ENCODE measurements around the gene DNAJC17. TPM values are rescaled to one million over a fixed set of nuclear protein-coding genes. Genes with fewer than 3 reads are reported as not detected.

DNAJC17 gene
- polyA plus RNA-seq, 4 donors, result 33.8 to 42.6 (median 37.6) TPM

GRCh38 chr15:40767838-40768500, 39.3 kb downstream of the DNAJC17 start:
- DNase-seq (ENCODE audit: low read depth in 4 of 4, low spot score in 3 of 4), result no peak

GRCh38 chr15:40766906-40767837, 40.1 kb downstream of the DNAJC17 start:
- DNase-seq (ENCODE audit: low read depth in 4 of 4, low spot score in 3 of 4), result no peak

GRCh38 chr15:40766194-40766815, 41.0 kb downstream of the DNAJC17 start:
- DNase-seq (ENCODE audit: low read depth in 4 of 4, low spot score in 3 of 4), result no peak

- DNase-seq (ENCODE audit: low read depth in 4 of 4, low spot score in 3 of 4), result no peak
These were observed 42.6 kb downstream of the DNAJC17 start for GRCh38 chr15:40764629-40765103.

GRCh38 chr15:40763801-40764628, 43.3 kb downstream of the DNAJC17 start, which contains the start of gene GCHFR:
GCHFR (plus strand) TSS chr15:40764068; CDS start chr15:40764181, 113 bp downstream.
- peak in 2 of 4 donors; percentile 56 to 59 for DNase-seq (ENCODE audit: low read depth in 4 of 4, low spot score in 3 of 4)

- peak in 2 of 4 donors; percentile 65 to 70 for DNase-seq (ENCODE audit: low read depth in 4 of 4, low spot score in 3 of 4)
These were observed 44.1 kb downstream of the DNAJC17 start for GRCh38 chr15:40762919-40763800.

GRCh38 chr15:40759961-40760360, 47.3 kb downstream of the DNAJC17 start:
- no peak for DNase-seq (ENCODE audit: low read depth in 4 of 4, low spot score in 3 of 4)

- no peak for DNase-seq (ENCODE audit: low read depth in 4 of 4, low spot score in 3 of 4)
These were observed 50.3 kb downstream of the DNAJC17 start for GRCh38 chr15:40756938-40757337.

- DNase-seq (ENCODE audit: low read depth in 4 of 4, low spot score in 3 of 4), result no peak
These were observed 51.5 kb downstream of the DNAJC17 start for GRCh38 chr15:40755812-40756208.

- peak; percentile 88 to 93 (median 92) for DNase-seq (ENCODE audit: low read depth in 4 of 4, low spot score in 3 of 4)
These were observed 52.1 kb downstream of the DNAJC17 start, which contains the start of gene RMDN3 for GRCh38 chr15:40754883-40755811. RMDN3 (minus strand) TSS chr15:40755254; CDS start chr15:40754783, 471 bp downstream.

- DNase-seq (ENCODE audit: low read depth in 4 of 4, low spot score in 3 of 4), result no peak
These were observed 52.7 kb downstream of the DNAJC17 start for GRCh38 chr15:40754574-40754882.

- DNase-seq (ENCODE audit: low read depth in 4 of 4, low spot score in 3 of 4), result no peak
These were observed 55.5 kb downstream of the DNAJC17 start for GRCh38 chr15:40751745-40752144.

GRCh38 chr15:40750885-40751284, 56.4 kb downstream of the DNAJC17 start:
- no peak for DNase-seq (ENCODE audit: low read depth in 4 of 4, low spot score in 3 of 4)

GRCh38 chr15:40749151-40749630, 58.1 kb downstream of the DNAJC17 start:
- no peak for DNase-seq (ENCODE audit: low read depth in 4 of 4, low spot score in 3 of 4)

GRCh38 chr15:40747685-40748631, 59.3 kb downstream of the DNAJC17 start:
- no peak for DNase-seq (ENCODE audit: low read depth in 4 of 4, low spot score in 3 of 4)

GRCh38 chr15:40746916-40747418, 60.3 kb downstream of the DNAJC17 start:
- no peak for DNase-seq (ENCODE audit: low read depth in 4 of 4, low spot score in 3 of 4)

- no peak for DNase-seq (ENCODE audit: low read depth in 4 of 4, low spot score in 3 of 4)
These were observed 62.5 kb downstream of the DNAJC17 start for GRCh38 chr15:40744815-40745152.

All from left renal pelvis (tissue), 4 donors.